Esophagus muscularis mucosa (tissue), 3 donors: ENCODE data around the gene NAA40.

Experiments
- CTCF ChIP-seq, 3 experiments: fragments of 200-600 bp in 2 of 3; fragments of 450-650 bp in 1 of 3; sonication (generic) in 2 of 3; IDR thresholded peaks; one replicate each; pipeline ENCODE4 v1.5.1; 2017 to 2019; ENCODE audit warnings: antibody characterized with exemption in 3 of 3, mild to moderate bottlenecking in 2 of 3, moderate library complexity in 1 of 3
- POLR2A ChIP-seq: fragments of 450-650 bp; IDR thresholded peaks from one replicate; pipeline ENCODE4 v1.6.1; 2017; ENCODE audit warnings: antibody characterized with exemption, moderate library complexity, mild to moderate bottlenecking, low read depth
- POLR2AphosphoS5 ChIP-seq, 2 donors: sonication (generic); formaldehyde crosslinking; IDR thresholded peaks; one replicate each; pipeline ENCODE4 v1.6.1; 2017; ENCODE audit warnings: antibody characterized with exemption in 2 of 2

GRCh38 chr11:63940786-63941185 is 2.0 kb downstream of the NAA40 start:
- no peak for TF ChIP-seq POLR2AphosphoS5 (IDR thresholded peaks at IDR 0.05)
- no peak for TF ChIP-seq CTCF (IDR thresholded peaks at IDR 0.05)
- TF ChIP-seq POLR2A: no peak
